RWPE2 (cell line): ENCODE measurements around the gene SPAST.
"Not testable (repeated sequence)": the region's sequence is repeated elsewhere in the genome, so short reads cannot be mapped to it uniquely, and the experiment has no call there.

Experiments used
- ATAC-seq: fragments of 200-7000 bp; cut with Tn5 transposase; 3 replicates; pipeline ENCODE4 v1.9.1; 2021; ENCODE audit warnings: low read depth
- DNase-seq: peaks from one replicate; pipeline ENCODE4 v3.0.0-alpha.2; 2020; ENCODE audit warnings: low spot score
- H3K27ac ChIP-seq: fragments of 450-650 bp; 2 replicates; pipeline ENCODE4 v1.5.1; 2017; ENCODE audit warnings: mild to moderate bottlenecking; ENCODE audit not compliant: poor library complexity, severe bottlenecking
- H3K27me3 ChIP-seq: fragments of 250-450 bp; sonication (Bioruptor Pico); 2 replicates; pipeline ENCODE4 v1.5.1; 2021; ENCODE audit warnings: mild to moderate bottlenecking, moderate library complexity; ENCODE audit not compliant: insufficient read depth, poor library complexity, severe bottlenecking
- H3K36me3 ChIP-seq: fragments of 250-450 bp; sonication (Bioruptor Pico); 2 replicates; pipeline ENCODE4 v1.5.1; 2020; ENCODE audit warnings: low read depth, mild to moderate bottlenecking, moderate library complexity
- H3K4me1 ChIP-seq: fragments of 250-450 bp; sonication (Bioruptor Pico); 2 replicates; pipeline ENCODE4 v1.5.1; 2021; ENCODE audit warnings: mild to moderate bottlenecking, moderate library complexity; ENCODE audit not compliant: insufficient read depth, poor library complexity, severe bottlenecking
- H3K4me3 ChIP-seq: fragments of 250-450 bp; sonication (Bioruptor Pico); 2 replicates; pipeline ENCODE4 v1.5.1; 2021; ENCODE audit warnings: mild to moderate bottlenecking, moderate library complexity; ENCODE audit not compliant: severe bottlenecking
- H3K9me3 ChIP-seq: fragments of 250-450 bp; sonication (Bioruptor Pico); 2 replicates; pipeline ENCODE4 v1.5.1; 2021; ENCODE audit warnings: mild to moderate bottlenecking, moderate library complexity; ENCODE audit not compliant: severe bottlenecking
- TF ChIP-seq, protein P1 (sequence below): fragments of 450-650 bp; IDR thresholded peaks from one replicate; pipeline ENCODE4 v1.5.1; 2017; ENCODE audit warnings: mild to moderate bottlenecking, moderate library complexity; ENCODE audit not compliant: poor library complexity, severe bottlenecking

The SPAST gene

DNA sequence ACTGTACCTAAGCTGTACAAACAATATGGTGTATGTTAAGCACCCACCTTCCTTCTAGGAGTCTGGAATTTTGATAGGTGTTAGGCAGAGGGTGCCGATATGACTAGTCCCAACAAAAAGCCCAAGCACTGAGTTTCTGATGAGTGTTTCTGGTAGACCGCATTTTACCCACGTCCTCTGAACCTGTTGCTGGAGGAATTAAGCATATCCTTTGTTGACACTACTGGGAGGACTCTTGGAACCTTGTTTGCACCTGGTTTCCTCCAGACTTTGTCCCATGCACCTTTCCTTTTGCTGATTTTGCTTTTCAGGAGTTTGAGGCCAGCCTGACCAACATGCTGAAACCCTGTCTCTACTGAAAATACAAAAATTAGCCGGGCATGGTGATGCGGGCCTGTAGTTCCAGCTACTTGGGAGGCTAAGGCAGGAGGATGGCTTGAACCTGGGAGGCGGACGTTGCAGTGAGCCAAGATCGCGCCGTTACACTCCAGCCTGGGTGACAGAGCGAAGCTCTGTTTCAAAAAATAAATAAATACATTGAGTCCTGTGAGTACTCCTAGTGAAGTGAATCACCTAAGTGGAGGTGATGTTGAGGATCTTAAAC lies 11.4 kb upstream of the SPAST start:
- DNase-seq: no peak
- Histone ChIP-seq H3K27ac (no peak overlapping the region), H3K4me3 (no peak overlapping the region), H3K36me3 (no peaks in the 10 kb centered on the region), H3K9me3 (no peaks in the 10 kb centered on the region), H3K4me1 (no peaks in the 10 kb centered on the region), H3K27me3 (no peaks in the 10 kb centered on the region)
- TF ChIP-seq, protein P1, sequence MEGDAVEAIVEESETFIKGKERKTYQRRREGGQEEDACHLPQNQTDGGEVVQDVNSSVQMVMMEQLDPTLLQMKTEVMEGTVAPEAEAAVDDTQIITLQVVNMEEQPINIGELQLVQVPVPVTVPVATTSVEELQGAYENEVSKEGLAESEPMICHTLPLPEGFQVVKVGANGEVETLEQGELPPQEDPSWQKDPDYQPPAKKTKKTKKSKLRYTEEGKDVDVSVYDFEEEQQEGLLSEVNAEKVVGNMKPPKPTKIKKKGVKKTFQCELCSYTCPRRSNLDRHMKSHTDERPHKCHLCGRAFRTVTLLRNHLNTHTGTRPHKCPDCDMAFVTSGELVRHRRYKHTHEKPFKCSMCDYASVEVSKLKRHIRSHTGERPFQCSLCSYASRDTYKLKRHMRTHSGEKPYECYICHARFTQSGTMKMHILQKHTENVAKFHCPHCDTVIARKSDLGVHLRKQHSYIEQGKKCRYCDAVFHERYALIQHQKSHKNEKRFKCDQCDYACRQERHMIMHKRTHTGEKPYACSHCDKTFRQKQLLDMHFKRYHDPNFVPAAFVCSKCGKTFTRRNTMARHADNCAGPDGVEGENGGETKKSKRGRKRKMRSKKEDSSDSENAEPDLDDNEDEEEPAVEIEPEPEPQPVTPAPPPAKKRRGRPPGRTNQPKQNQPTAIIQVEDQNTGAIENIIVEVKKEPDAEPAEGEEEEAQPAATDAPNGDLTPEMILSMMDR: no peak
- no peak for ATAC-seq

DNA sequence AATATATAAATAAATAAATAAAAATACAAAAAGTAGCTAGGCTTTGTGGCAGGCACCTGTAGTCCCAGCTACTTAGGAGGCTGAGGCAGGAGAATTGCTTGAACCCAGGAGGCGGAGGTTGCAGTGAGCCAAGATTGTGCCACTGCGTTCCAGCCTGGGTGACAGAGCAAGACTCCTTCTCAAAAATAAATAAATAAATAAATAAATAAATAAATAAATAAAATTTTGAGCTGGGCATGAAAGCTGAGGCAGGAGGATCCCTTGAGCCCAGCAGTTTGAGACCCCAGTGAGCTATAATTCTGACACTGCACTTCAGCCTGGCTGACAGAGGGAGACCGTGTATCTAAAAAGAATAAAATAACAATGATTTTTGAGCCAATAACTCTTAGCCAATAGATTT lies 8.8 kb upstream of the SPAST start:
- H3K27me3 ChIP-seq, DNase-seq, H3K27ac ChIP-seq, H3K9me3 ChIP-seq, H3K36me3 ChIP-seq, H3K4me3 ChIP-seq, H3K4me1 ChIP-seq, ATAC-seq: not testable (repeated sequence)

DNA sequence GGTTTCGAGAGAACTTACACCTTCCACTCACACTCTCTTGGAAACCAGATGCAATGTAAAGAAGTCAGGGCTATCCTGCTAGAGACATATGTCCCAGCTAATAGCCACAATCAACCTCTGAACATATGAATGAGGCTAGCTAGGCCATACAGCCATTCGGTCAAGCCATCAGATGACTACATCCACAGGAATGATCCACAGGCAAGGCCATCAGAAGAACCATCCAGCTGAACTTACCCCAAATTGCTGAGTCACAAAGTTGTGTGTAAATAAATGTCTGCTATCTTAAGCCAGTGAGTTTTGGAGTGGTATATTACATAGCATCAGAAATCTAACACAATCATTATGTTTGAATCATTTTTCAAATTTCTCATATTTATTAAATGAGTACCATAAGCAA lies 5.2 kb upstream of the SPAST start:
- no peaks in the 10 kb centered on the region for H3K36me3 ChIP-seq
- H3K4me1 ChIP-seq: peaks cover 4% of the 10 kb centered on the region
- no peaks in the 10 kb centered on the region for H3K27me3 ChIP-seq
- TF ChIP-seq, protein P1: no peak
- no peaks in the 10 kb centered on the region for H3K9me3 ChIP-seq
- no peak overlapping the region for H3K27ac ChIP-seq
- H3K4me3 ChIP-seq: no peak overlapping the region
- DNase-seq (no peak), ATAC-seq (no peak)

DNA sequence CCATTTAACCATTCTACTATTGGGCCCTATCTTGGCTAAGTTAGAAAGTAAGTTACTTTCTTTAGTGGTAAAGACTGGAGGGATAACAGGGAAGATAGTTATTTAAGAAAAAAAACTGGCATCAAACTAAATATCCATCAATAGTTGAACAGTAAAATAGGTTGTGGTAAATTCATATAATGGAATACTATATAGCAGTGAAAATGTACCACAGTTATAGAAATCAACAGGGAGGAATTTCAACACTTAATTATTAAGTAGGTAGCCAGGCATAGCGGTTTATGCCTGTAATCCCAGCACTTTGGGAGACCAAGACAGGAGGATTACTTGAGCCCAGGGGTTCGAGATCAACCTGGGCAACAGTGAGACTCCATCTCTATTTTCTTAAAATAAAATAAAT lies 3.1 kb upstream of the SPAST start:
- TF ChIP-seq, protein P1: no peak
- ATAC-seq (no peak), DNase-seq (no peak)
- Histone ChIP-seq H3K4me1 (peaks cover 4% of the 10 kb centered on the region), H3K4me3 (no peak overlapping the region), H3K27ac (no peak overlapping the region), H3K27me3 (no peaks in the 10 kb centered on the region), H3K36me3 (no peaks in the 10 kb centered on the region), H3K9me3 (no peaks in the 10 kb centered on the region)

- Histone ChIP-seq H3K4me3 (no peak overlapping the region), H3K36me3 (no peaks in the 10 kb centered on the region), H3K27ac (no peak overlapping the region), H3K9me3 (no peaks in the 10 kb centered on the region), H3K27me3 (no peaks in the 10 kb centered on the region), H3K4me1 (peaks cover 4% of the 10 kb centered on the region)
- DNase-seq (no peak), ATAC-seq (no peak)
- TF ChIP-seq, protein P1: no peak
Observed at GRCh38 chr2:32061430-32061829, 1.9 kb upstream of the SPAST start.
